Neural cell (in vitro differentiated cells): ENCODE results near the gene TUBE1.

Experiments used
- CTCF ChIP-seq: fragments of 450-650 bp; IDR thresholded peaks from 2 replicates; pipeline ENCODE4 v1.5.1; 2014; ENCODE audit warnings: antibody characterized with exemption, mild to moderate bottlenecking, moderate library complexity; ENCODE audit not compliant: poor library complexity, severe bottlenecking
- EP300 ChIP-seq: fragments of 450-650 bp; conservative IDR thresholded peaks from 2 replicates; pipeline ENCODE4 v1.6.1; 2014; ENCODE audit warnings: antibody characterized with exemption, mild to moderate bottlenecking, moderate library complexity; ENCODE audit not compliant: poor library complexity, severe bottlenecking
- EZH2 ChIP-seq: fragments of 200-600, 300-800 bp; shearing (Covaris generic), sonication (generic); IDR thresholded peaks from 2 replicates; pipeline ENCODE4 v1.6.1; 2014; ENCODE audit warnings: antibody characterized with exemption, low read length, borderline replicate concordance, mild to moderate bottlenecking; ENCODE audit not compliant: insufficient read depth, poor library complexity, severe bottlenecking
- SMC3 ChIP-seq: fragments of 450-650 bp; conservative IDR thresholded peaks from 2 replicates; pipeline ENCODE4 v1.6.1; 2014; ENCODE audit warnings: antibody characterized with exemption, mild to moderate bottlenecking, moderate library complexity; ENCODE audit not compliant: poor library complexity

GRCh38 chr6:112058243-112059032 is 28.8 kb downstream of the TUBE1 start:
- TF ChIP-seq CTCF (no peak), EZH2 (no peak), SMC3 (no peak), EP300 (no peak)
